Choroid plexus epithelial cell (primary cell): ENCODE data around the gene NOBOX.
"Not testable (repeated sequence)": the region's sequence is repeated elsewhere in the genome, so short reads cannot be mapped to it uniquely, and the experiment has no call there.

Experiments used
- DNase-seq: peaks from one replicate; pipeline ENCODE4 v3.0.0-alpha.2; 2010; ENCODE audit warnings: low read depth
- H3K4me3 ChIP-seq: 2 replicates; pipeline ENCODE4 v1.5.1; 2011; ENCODE audit warnings: low read depth, mild to moderate bottlenecking, control low read depth, low read length, moderate library complexity
- CTCF ChIP-seq: conservative IDR thresholded peaks from 2 replicates; pipeline ENCODE4 v1.5.1; 2011; ENCODE audit warnings: low read depth, mild to moderate bottlenecking, control low read depth, inconsistent platforms, low read length, moderate library complexity

NOBOX gene

GRCh38 chr7:144428431-144428830, 24.9 kb upstream of the NOBOX start:
- H3K4me3 ChIP-seq: no peak overlapping the region
- no peak for DNase-seq
- no peak for TF ChIP-seq CTCF

- not testable (repeated sequence) for DNase-seq, H3K4me3 ChIP-seq
Measured at GRCh38 chr7:144427539-144427938, 24.0 kb upstream of the NOBOX start.

- DNase-seq, H3K4me3 ChIP-seq: not testable (repeated sequence)
Measured at GRCh38 chr7:144418931-144419330, 15.4 kb upstream of the NOBOX start.

GRCh38 chr7:144416341-144416740, 12.8 kb upstream of the NOBOX start:
- TF ChIP-seq CTCF: no peak
- DNase-seq: no peak
- no peak overlapping the region for H3K4me3 ChIP-seq

GRCh38 chr7:144415858-144416257, 12.4 kb upstream of the NOBOX start:
- TF ChIP-seq CTCF: no peak
- no peak for DNase-seq

GRCh38 chr7:144414815-144415214, 11.3 kb upstream of the NOBOX start:
- no peak overlapping the region for H3K4me3 ChIP-seq
- TF ChIP-seq CTCF: no peak
- DNase-seq: no peak

More at GRCh38 chr7:144415858-144416257, 12.4 kb upstream of the NOBOX start:
- H3K4me3 ChIP-seq: no peak overlapping the region

- DNase-seq: no peak
- TF ChIP-seq CTCF: no peak
- H3K4me3 ChIP-seq: no peak overlapping the region
Measured at GRCh38 chr7:144410441-144410840, 6.9 kb upstream of the NOBOX start.

GRCh38 chr7:144408121-144408520, 4.6 kb upstream of the NOBOX start:
- no peak for DNase-seq
- H3K4me3 ChIP-seq: no peak overlapping the region
- no peak for TF ChIP-seq CTCF
